Suprapubic skin (tissue), 4 donors: Measurements from ENCODE around the gene HNRNPF.

Source experiments
- CTCF ChIP-seq, 2 donors: fragments of 200-600 bp in 1 of 2; fragments of 450-650 bp in 1 of 2; sonication (generic) in 1 of 2; IDR thresholded peaks; one replicate each; pipeline ENCODE4 v1.5.1; 2016 to 2019; ENCODE audit warnings: antibody characterized with exemption in 2 of 2, mild to moderate bottlenecking in 1 of 2, moderate library complexity in 1 of 2
- EP300 ChIP-seq: sonication (generic); formaldehyde crosslinking; IDR thresholded peaks from one replicate; pipeline ENCODE4 v1.6.1; 2017; ENCODE audit warnings: antibody characterized with exemption
- POLR2A ChIP-seq, 2 donors: fragments of 450-650 bp; IDR thresholded peaks; one replicate each; pipeline ENCODE4 v1.6.1; 2017; ENCODE audit warnings: antibody characterized with exemption in 2 of 2, mild to moderate bottlenecking in 2 of 2, moderate library complexity in 2 of 2
- POLR2AphosphoS5 ChIP-seq, 3 donors: sonication (generic); formaldehyde crosslinking; IDR thresholded peaks; one replicate each; pipeline ENCODE4 v1.6.1; 2017; ENCODE audit warnings: antibody characterized with exemption in 3 of 3

GRCh38 chr10:43404704-43405084 lies 4.3 kb downstream of the HNRNPF start:
- no peak for TF ChIP-seq EP300
- TF ChIP-seq CTCF (IDR thresholded peaks at IDR 0.05): no peak
- no peak for TF ChIP-seq POLR2AphosphoS5 (IDR thresholded peaks at IDR 0.05)
- TF ChIP-seq POLR2A (IDR thresholded peaks at IDR 0.05): no peak
